GM21367 (cell line): ENCODE data around the gene MYCBPAP.

Experiments
- ATAC-seq: cut with Tn5 transposase; IDR thresholded peaks from one replicate; pipeline ENCODE4 v1.9.1; 2021; ENCODE audit not compliant: unreplicated experiment

MYCBPAP gene

GRCh38 chr17:50550661-50551432, 42.6 kb downstream of the MYCBPAP start:
- no peak for ATAC-seq

GRCh38 chr17:50551433-50551815, 43.2 kb downstream of the MYCBPAP start:
- ATAC-seq, result no peak

DNA sequence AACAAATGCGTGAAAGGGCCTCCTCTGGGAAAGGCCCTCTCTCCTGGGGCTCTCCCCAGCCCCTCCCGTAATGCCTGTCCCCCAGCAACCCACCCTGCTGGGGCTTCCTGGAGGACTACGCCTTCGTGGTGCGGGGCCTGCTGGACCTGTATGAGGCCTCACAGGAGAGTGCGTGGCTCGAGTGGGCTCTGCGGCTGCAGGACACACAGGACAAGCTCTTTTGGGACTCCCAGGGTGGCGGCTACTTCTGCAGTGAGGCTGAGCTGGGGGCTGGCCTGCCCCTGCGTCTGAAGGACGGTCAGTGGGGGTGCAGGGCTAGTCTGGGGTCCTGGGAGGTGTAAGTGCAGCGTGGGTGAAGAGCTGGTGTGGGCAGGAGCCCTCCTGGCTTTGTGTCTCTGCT, 43.6 kb downstream of the MYCBPAP start:
- no peak for ATAC-seq

DNA sequence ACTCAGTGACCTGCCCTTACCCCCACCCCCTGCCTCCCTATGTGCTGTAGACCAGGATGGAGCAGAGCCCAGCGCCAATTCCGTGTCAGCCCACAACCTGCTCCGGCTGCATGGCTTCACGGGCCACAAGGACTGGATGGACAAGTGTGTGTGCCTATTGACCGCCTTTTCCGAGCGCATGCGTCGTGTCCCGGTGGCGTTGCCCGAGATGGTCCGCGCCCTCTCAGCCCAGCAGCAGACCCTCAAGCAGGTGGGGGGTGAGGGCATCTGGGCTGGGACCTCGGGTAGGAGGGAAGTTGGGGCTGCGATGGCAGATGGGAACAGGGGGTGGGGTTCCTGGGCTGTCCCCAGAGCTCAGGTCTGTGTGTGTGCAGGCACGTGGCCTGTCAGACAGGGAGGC, 46.0 kb downstream of the MYCBPAP start:
- no peak for ATAC-seq

- no peak for ATAC-seq
Observed at GRCh38 chr17:50556803-50557202, 48.6 kb downstream of the MYCBPAP start.

DNA sequence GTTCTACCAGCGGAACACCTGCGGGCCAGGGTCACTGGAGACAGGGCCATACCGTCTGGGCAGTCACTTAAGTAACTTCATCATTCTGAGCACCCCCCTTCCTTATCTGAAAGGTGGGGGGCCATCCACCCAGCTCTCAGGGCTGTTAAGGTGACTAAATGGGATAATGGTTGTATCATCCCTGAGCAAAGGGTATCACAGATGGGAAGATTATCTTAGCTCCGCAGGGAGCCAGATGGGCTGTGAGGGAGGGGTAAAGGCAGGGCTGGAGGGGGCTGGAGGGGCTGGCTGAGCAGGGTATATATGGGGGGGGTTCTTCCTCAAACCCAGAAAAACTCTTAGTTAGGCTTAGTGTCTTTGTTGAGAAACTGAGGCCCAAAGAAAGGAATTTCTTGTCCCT, 49.4 kb downstream of the MYCBPAP start:
- ATAC-seq, result no peak

GRCh38 chr17:50558091-50558490, 49.9 kb downstream of the MYCBPAP start:
- no peak for ATAC-seq

DNA sequence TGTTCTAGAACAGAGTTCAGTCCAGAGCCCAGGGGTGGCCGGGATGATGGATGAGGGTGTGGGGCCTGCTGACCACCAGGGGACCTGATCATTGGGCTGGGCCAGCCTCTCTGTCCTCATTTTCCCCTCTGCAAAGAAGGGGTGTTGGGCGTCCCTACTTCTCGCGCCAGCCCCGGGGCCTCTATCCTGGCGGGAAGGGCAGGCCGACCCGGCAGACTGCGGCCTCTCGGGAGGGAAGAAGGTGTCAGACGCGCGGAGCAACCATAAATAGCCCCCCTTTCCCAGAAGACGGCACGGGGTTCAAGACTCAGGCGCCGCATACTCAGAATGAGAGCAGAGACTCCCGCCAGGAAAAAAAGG, 50.3 kb downstream of the MYCBPAP start:
- ATAC-seq, result no peak

DNA sequence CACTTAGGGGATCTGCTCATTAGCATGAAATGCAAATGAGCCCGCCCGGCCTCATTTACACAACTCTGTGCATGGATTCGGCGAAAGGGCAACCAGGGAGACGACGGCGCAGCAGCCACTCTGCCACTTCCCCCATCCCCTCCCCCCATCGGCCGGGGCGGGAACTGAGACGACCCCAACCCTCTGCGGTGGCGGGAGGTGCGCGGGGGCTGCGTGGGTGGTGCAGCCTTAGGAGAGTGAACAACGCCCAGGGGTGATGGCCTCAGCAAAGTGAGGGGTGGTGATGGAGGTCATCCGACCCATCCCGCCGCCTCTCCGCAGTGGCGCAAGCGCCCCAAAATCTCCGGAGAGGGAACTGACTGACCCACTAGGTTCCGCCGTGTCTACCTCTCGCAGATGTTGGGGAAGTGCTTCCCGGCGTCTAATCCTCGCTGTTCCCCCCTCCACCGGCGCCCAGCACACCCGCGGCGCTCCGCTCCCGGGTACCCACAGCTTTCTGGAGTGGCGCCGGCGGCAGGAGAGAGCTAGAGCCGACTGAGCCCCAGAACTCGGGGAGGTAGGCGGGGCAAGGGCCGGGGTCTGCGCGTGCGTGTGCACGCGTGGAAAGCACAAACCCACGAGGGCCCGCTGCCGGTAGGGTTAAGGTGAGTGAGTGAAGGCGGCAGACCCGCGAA, 50.8 kb downstream of the MYCBPAP start:
- ATAC-seq, result no peak

GRCh38 chr17:50559674-50560184, 51.5 kb downstream of the MYCBPAP start:
- no peak for ATAC-seq

GRCh38 chr17:50560185-50560824, 52.1 kb downstream of the MYCBPAP start, which contains the start of gene CACNA1G:
Gene CACNA1G (plus strand): TSS chr17:50560715. CDS start chr17:50561460, 745 bp downstream.
- peak; percentile 76 for ATAC-seq

GRCh38 chr17:50560931-50561745, 52.9 kb downstream of the MYCBPAP start:
- no peak for ATAC-seq

DNA sequence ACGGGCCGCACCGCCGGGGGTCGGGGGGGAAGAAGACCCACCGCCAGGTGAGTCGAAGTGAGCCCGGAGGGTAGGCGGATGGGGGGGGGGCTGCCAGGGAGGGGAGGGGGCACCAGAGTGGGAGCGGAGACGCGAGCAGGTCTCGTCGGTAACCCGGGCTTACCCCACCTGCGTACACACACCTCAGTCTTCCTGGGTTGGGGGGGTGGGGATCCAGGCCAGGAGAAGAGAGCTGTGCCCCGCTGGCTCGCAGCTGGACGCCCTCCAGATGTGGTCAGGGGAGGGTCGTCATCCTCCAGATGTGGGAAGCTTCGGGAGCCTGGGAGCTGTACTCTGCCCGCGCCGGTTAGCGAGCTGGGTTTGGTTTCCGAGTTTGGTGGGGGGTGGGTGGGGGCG, 53.5 kb downstream of the MYCBPAP start:
- ATAC-seq, result no peak

- ATAC-seq, result no peak
Observed at GRCh38 chr17:50562242-50563091, 54.2 kb downstream of the MYCBPAP start.

GRCh38 chr17:50563092-50563511, 54.9 kb downstream of the MYCBPAP start:
- ATAC-seq, result no peak

- ATAC-seq, result no peak
Observed at GRCh38 chr17:50564916-50565315, 56.7 kb downstream of the MYCBPAP start.

DNA sequence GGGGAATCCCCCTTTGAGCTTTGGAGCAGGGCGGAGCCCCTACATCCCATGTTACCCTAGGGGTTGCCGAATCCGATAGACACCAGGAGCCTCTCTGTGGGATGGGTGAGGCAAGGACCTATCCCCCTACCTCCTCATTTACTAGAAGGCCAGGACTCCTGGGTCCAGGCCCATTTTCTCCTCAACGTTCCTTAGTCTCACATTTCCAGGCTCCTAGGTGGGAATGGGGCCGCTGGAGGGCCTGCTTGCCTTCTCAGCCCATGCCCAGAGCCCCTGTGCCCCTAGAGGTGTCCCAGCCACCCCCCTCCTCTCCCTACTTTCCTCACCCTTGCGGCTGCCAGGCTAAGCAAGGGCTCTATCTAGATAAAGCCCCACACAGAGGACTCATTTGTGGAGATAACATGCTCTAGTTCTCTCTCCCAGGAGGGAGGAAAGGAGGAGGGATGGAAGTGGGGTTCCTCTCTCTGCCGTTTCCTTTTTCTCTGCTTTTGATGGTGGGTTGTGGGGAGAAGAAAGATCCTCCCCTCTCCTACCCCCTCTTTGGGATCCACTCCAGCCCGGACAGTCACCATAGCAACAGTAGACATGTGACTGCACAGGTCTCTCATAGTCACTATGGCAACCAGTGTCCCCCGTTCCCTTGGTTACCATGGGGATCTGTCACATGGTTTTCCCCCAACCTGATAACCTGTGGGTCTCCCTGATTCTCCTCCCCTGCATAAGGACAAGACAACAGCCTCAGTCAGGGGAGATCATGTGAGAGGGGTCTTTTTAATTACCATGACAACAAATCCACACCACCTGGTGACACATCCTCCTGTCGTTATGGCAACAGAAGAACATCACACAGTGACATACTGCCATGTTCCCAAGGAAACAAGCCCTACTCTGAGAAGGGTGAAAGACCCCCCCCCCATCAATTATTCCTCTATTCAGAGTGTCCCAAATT, 57.4 kb downstream of the MYCBPAP start:
- ATAC-seq, result no peak

GRCh38 chr17:50566886-50567285, 58.6 kb downstream of the MYCBPAP start:
- no peak for ATAC-seq

DNA sequence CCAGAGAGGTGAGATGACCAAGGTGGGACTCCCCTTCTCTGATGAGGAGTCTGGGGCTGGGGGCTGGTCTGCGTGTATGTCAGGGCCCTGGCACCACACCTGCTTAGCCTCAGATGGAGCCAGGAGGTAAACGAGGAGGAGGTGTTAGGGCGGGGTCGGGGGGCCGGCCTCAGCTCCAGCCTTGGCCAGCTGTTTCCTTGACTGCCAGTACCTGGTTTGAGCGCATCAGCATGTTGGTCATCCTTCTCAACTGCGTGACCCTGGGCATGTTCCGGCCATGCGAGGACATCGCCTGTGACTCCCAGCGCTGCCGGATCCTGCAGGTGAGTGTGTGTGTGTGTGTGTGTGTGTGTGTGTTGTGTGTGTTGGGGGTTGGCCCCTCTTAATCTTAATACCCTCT, 60.4 kb downstream of the MYCBPAP start:
- no peak for ATAC-seq
